ENCODE results near the gene GIMAP5.
"Not testable (repeated sequence)": the region's sequence is repeated elsewhere in the genome, so short reads cannot be mapped to it uniquely, and the experiment has no call there.

GIMAP5 gene

DNA sequence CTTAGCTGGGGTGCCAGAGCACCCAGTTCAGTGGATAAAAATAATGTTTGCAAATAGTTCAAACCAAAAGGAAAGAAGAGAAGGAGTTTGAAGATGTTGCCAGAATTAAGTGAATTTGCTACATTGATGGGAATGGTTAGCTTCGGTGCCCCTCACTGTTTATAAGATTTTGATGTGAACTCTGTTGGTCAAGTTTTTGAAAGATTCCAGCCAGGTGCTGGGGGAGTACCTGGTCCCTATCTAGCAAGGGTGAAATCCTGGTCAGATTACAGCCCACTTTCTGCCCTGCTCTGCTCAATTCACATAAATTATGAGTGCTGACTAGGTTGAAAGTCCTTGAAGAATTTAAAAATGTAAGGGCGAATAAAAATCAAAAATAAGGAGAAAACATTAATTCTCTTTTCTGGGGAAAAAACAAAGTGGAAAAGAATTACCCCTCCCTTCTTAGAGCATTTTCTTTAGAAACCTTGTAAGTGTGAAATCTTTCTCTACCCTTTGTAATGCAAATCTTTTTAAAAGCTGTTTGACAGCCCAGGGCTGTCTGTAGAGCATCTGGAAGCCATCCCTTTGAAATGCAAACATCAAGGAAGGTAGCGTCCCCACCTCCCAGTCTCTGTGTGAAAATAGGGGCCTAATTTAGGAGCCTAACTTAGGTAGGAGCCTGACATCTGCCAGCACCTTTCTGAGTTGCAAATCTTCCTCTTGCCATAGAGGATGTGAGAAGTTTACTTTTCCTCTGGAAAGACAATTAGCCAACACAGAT, 1.4 kb upstream of the GIMAP5 start:
- DNase-seq = no peak

- no peak for DNase-seq
Measured at GRCh38 chr7:150736864-150737263, 354 bp upstream of the GIMAP5 start.

DNA sequence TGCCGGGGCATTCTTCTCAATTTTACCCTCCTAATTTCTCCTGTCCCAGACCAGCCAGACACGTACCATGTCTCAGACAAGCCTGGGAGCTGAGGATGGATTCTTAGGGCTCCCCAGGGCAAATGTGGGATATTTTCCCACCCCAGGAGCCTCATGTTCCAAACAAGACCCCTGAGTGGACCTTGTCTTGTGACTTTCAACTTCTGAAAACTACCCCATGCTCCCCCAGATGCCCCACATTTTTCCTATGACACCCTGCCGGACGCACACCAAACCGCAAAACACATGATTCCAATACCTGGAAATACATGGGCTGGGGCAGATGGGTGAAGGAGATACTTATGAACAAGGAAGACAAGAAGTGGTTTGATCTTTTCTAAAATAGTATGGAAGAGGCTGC, 874 bp downstream of the GIMAP5 start:
- DNase-seq = peak; percentile 66

- no peak for DNase-seq
Measured at GRCh38 chr7:150738591-150739001, 1.4 kb downstream of the GIMAP5 start.

GRCh38 chr7:150739033-150739432, 1.8 kb downstream of the GIMAP5 start:
- DNase-seq = no peak

DNA sequence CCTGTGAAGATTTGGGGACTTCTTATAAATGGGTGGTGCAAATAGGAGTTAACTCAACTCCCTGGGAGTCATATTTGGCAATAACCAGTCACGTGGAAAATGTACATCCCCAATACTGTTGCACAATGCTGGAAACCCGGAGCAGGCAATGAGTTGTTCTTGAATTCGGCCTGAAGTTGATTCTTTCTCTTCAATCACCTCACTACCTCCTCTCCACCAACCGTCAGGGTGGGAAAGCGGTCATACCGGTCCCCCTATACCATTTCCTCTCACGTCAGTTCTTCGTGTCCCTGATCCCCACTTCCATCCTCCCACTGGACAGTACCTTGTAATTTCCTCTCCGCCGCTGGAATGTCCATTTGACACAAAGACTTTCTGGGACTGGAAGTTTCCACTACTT, 2.8 kb downstream of the GIMAP5 start:
- DNase-seq = no peak

DNA sequence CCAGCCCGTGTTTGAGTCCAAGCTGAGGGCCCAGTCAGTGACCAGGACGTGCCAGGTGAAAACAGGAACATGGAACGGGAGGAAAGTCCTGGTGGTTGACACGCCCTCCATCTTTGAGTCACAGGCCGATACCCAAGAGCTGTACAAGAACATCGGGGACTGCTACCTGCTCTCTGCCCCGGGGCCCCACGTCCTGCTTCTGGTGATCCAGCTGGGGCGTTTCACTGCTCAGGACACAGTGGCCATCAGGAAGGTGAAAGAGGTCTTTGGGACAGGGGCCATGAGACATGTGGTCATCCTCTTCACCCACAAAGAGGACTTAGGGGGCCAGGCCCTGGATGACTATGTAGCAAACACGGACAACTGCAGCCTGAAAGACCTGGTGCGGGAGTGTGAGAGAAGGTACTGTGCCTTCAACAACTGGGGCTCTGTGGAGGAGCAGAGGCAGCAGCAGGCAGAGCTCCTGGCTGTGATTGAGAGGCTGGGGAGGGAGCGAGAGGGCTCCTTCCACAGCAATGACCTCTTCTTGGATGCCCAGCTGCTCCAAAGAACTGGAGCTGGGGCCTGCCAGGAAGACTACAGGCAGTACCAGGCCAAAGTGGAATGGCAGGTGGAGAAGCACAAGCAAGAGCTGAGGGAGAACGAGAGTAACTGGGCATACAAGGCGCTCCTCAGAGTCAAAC, 5.2 kb downstream of the GIMAP5 start:
- DNase-seq = no peak

GRCh38 chr7:150744041-150744656, 6.9 kb downstream of the GIMAP5 start:
- DNase-seq = no peak

DNA sequence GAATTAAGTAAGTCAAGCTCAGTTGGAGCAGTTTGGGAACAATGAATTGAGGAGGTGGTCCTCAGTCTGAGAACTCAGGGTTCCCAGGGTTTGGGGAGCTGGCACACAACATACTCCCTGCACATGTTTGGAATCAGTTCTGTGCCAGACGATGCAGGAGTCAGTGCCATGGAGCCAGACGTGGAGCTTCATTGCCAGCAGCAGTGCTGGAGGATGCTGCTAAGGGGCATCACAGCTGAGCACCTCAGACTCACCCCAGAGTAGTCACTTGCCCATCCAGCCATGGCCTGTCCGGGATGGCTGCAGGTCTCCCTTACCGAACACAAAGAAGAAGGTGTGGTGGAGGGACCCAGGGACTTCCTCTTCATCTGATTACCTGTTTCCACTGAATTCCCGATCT, 7.9 kb downstream of the GIMAP5 start:
- no peak for DNase-seq

GRCh38 chr7:150745876-150746275, 8.7 kb downstream of the GIMAP5 start:
- DNase-seq = no peak

GRCh38 chr7:150746921-150747320, 9.7 kb downstream of the GIMAP5 start:
- DNase-seq = no peak

DNA sequence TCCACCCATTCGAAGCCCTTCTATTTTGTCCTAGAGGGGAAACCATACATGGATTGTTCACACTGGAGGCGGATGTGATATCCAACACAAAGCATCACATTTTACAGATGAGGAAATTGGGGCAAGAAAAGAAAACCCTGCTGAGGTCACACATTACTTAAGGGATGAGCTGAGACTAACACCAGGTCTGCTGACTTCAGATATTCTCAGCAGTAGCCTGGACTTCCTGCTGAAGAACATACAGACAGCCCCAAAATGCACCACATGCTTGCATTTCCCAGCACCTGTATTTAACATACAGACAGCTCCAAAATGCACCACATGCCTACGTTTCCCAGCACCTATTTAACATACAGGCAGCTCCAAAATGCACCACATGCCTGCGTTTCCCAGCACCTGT, 11.2 kb downstream of the GIMAP5 start:
- no peak for DNase-seq

- no peak for DNase-seq
Measured at GRCh38 chr7:150751702-150752101, 14.5 kb downstream of the GIMAP5 start.

- DNase-seq = no peak
Measured at GRCh38 chr7:150753239-150753638, 16.0 kb downstream of the GIMAP5 start.

DNA sequence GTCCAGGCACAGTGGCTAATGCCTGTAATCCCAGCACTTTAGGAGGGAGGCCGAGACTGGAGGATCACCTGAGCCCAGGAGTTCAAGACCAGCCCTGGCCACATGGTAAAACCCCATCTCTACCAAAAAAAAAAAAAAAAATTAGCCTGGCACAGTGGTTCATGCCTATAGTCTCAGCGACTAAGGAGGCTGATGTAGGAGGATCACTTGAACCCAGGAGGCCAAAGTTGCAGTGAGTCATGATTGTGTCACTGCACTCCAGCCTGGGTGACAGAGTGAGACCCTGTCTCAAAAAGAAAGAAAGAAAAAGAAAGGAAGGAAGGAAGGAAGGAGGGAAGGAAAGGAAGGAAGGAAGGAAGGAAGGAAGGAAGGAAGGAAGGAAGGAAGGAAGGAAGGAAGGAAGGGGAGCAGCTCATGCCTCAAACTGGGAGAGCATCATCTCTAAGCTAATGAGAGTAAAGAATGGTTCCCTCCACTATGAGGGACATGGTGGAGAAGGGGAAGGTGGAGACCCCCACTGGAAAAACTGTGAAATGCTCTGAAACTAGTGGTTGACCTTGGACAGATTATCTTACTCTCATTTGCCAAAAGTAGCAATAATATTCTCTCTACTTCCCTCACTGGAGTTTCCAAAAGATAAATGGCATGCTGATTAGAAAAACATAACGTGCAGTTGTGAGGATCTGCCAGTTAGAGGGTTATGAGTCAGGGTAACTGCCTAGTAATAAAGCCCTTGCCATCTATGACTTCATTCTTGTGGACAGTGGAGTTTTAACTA, 16.8 kb downstream of the GIMAP5 start:
- peak; percentile 62 for DNase-seq

DNA sequence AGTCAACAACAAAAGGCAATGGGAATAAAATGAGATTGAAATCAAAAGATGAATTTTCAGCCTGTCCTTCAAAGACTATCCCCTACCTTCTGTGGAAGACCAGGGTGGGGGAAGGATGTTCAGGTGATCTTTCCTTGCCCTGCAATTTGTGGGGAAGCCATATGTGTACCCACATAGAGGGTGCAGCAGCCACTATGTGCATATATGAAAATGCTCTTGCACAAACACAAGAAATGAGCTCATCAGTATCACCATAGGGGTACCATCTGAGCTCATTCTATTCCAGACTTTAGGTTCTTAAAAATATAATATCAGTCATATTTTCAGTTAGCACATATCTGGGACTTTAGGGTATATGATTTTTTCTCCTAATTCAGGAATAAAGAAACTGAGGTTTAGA, 17.7 kb downstream of the GIMAP5 start:
- DNase-seq = no peak

DNA sequence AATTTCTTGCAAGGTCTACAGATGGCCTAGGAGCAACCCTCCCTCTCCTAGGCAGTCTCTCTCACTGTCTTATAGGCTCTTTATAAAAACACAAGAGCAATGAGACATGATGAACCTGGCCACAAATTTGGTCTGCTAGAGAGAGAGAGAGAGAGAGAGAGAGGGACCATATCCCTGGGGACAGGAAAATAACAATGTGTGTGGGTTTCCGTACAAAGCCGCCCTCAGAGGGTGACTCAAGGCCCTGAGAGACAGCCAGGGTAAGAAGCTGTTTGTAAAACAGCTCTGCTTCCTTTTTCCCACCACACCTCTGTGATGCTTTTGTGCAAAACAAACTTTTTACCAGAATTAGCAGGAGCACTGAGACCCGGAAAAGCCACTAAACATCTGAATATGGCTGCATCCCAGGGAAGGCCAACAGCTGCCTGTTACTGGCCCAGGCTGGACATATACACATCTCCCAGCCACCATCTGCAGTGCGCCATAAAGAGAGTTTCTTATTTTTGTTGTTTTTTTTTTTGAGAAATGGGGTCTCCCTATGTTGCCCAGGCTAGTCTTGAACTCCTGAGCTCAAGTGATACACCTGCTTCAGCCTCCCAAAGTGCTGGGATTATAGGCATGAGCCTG, 18.4 kb downstream of the GIMAP5 start:
- DNase-seq = peak; percentile 88

GRCh38 chr7:150756166-150756565, 18.9 kb downstream of the GIMAP5 start:
- DNase-seq = no peak

DNA sequence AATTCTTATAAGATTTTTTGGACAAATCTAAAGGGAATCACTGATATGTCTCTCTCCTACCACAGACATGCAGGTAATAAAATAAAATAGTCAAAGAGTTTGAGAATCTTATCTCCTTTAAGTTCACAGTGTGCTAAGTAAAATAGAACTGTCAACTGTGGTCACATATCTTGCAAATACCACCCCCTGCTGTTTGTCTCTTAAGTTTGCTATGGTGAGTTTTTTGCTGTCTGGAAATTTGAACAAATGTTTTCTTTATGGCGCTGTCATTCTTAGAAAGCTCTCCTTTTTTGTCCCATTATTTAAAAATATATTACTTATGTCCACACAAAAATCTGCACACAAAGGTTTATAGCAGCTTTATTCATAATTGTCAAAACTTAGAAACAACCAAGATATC, 19.6 kb downstream of the GIMAP5 start:
- DNase-seq = peak; percentile 81

- DNase-seq = no peak
Measured at GRCh38 chr7:150759479-150759878, 22.3 kb downstream of the GIMAP5 start.

DNA sequence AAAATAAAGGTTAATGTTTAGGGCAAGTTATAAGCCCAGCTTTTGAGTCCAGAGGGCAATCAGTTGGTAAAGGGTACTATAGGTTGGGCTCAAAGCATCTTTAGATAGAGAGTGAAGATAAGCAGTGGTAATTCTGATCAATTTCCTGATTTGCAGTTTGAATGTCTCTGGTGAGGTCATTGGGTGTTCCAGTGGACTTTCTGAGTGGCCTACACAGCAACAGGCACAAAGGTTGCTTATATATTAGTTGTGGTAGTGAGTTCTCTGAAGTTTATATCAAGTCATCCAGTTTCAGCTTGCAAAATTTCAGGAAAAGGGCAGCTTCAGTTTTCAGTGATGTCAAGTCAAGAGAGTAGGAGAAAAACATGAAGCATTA, 29.1 kb downstream of the GIMAP5 start:
- no peak for DNase-seq

GRCh38 chr7:150769768-150770167, 32.5 kb downstream of the GIMAP5 start:
- DNase-seq = no peak

DNA sequence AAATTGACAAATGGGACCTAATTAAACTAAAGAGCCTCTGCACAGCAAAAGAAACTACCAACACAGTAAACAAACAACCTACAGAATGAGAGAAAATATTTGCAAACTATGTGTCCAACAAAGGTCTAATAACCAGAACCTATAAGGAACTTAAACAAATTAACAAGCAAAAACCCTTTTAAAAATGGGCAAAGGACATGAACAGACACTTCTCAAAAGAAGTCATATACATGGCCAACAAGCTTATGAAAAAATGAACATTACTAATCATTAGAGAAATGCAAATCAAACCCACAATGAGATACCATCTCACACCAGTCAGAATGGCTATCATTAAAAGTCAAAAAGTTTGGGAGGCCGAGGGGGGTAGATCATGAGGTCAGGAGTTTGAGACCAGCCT, 36.9 kb downstream of the GIMAP5 start:
- not testable (repeated sequence) for DNase-seq
